OCI-LY3 (cell line): ENCODE results near the gene DUS2.

Experiments used
- CTCF ChIP-seq: fragments of 200-600, 300-600 bp; sonication (generic); IDR thresholded peaks from 2 replicates; pipeline ENCODE4 v1.5.1; 2014; ENCODE audit warnings: antibody characterized with exemption, low read length, low read depth
- EZH2phosphoT487 ChIP-seq: fragments of 200-600 bp; shearing (Covaris generic); IDR thresholded peaks from 2 replicates; pipeline ENCODE4 v1.6.1; 2018; ENCODE audit warnings: antibody characterized with exemption, mixed run types, low read depth

- TF ChIP-seq CTCF (no peak), EZH2phosphoT487 (no peak)
These were observed 82.5 kb downstream of the DUS2 start for GRCh38 chr16:68105611-68106010.
